CD4-positive, alpha-beta T cell treated with Interleukin-15 for 1 hour (primary cell): Measurements from ENCODE around the gene FAM234A.

Source experiments
- DNase-seq: peaks from one replicate; pipeline ENCODE4 v3.0.0-alpha.2; 2020

The FAM234A gene

DNA sequence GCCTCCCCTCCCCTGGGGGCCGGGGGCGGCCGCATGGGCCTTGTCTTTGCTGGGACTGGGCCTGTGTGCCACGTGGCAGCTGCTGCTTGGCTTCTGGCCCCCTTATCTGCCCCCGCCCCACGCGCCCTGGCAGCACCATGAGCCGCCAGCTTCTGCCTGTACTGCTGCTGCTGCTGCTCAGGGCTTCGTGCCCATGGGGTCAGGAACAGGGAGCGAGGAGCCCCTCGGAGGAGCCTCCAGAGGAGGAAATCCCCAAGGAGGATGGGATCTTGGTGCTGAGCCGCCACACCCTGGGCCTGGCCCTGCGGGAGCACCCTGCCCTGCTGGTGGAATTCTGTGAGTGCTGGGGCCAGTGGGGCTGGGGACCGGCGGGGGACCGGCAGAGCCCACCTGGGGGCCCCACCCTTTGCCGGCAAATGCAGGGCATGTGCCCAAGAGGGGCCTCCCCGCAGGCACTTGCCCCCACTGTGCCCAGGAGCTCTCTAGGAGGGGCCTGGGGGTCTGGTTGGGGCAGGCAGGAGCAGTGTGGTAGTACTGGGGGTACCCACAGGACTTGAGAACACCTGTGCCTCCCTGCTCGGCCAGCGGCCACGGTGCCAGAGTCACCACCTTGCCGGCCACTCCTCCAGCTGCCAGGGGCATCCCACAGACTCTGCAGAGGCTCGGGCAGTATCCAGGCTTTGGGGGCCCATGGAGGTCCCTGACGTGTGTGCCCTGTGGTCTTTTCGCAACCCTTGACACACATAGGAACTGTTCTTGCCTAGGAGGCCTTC lies 48.6 kb downstream of the FAM234A start, which contains the start of gene PDIA2:
TSS of gene PDIA2 (plus strand) at position 132 of the 773 bp plus-strand sequence. CDS start at position 138, 6 bp downstream.
- no peak for DNase-seq

DNA sequence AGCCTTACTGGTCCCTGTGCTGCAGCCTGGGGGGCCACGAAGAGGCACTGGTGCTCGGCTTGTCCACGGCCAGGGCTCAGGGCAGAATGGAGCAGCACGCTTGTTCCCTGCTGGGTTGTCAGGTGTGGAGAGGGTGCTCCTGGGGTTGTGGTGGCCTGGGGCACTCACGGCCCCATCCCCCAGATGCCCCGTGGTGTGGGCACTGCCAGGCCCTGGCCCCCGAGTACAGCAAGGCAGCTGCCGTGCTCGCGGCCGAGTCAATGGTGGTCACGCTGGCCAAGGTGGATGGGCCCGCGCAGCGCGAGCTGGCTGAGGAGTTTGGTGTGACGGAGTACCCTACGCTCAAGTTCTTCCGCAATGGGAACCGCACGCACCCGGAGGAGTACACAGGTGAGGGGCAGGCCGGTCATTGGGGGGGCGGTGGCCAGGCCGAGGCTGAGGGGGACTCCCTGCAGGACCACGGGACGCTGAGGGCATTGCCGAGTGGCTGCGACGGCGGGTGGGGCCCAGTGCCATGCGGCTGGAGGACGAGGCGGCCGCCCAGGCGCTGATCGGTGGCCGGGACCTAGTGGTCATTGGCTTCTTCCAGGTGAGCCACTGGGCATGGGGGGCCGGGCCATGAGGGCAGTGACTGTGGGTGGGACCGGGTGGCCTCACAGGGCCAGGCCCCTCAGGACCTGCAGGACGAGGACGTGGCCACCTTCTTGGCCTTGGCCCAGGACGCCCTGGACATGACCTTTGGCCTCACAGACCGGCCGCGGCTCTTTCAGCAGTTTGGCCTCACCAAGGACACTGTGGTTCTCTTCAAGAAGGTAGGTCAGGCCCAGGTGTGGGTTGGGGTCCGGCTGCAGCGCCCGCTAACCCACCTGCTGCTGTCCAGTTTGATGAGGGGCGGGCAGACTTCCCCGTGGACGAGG lies 49.8 kb downstream of the FAM234A start:
- no peak for DNase-seq

DNA sequence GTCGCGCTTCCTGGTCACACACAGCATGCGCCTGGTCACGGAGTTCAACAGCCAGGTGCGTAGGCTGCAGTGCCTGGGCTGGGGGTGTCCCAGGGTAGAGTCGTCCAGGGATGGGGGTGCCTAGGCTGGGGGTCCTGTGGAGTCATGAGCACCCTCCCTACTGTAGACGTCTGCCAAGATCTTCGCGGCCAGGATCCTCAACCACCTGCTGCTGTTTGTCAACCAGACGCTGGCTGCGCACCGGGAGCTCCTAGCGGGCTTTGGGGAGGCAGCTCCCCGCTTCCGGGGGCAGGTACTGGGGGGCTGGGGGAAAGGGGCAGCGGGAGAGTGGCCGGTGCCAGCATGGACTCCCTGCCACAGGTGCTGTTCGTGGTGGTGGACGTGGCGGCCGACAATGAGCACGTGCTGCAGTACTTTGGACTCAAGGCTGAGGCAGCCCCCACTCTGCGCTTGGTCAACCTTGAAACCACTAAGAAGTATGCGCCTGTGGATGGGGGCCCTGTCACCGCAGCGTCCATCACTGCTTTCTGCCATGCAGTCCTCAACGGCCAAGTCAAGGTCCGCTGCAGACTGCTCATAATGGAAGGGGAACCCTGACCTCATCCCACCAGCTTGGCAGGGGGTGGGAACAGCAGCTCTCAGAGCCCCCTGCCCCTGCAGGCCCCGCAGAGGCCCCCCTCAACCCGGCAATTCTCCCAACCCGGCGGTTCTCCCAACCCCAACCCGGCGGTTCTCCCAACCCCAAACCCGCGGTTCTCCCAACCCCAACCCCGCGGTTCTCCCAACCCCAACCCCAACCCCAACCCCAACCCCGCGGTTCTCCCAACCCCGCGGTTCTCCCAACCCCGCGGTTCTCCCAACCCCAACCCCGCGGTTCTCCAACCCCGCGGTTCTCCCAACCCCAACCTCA lies 50.8 kb downstream of the FAM234A start:
- no peak for DNase-seq

DNA sequence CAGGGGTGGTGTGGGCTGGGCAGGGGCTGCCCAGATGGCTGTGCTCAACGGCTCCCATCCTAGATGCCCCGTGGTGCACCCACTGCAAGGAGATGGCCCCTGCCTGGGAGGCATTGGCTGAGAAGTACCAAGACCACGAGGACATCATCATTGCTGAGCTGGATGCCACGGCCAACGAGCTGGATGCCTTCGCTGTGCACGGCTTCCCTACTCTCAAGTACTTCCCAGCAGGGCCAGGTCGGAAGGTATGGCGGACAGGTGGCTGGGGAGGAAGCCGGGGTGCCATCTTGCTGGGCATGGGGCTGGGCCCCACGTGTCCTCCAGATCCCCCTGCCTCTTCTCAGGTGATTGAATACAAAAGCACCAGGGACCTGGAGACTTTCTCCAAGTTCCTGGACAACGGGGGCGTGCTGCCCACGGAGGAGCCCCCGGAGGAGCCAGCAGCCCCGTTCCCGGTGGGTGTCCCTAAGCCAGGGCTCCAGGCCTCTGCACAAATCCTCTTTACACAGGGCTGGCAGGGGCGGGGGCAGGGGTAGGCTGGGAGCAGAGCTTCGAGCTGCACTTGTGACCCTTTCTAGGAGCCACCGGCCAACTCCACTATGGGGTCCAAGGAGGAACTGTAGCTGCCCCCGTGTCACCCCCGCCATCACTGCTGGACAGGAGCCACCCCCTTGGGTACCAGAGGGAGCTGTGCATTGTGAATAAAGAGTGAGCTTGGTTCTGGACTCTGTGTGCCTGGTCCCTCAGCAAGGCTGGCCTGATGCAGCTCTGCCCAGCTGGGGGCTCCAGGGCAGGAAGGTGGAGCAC lies 52.1 kb downstream of the FAM234A start:
- DNase-seq = no peak

DNA sequence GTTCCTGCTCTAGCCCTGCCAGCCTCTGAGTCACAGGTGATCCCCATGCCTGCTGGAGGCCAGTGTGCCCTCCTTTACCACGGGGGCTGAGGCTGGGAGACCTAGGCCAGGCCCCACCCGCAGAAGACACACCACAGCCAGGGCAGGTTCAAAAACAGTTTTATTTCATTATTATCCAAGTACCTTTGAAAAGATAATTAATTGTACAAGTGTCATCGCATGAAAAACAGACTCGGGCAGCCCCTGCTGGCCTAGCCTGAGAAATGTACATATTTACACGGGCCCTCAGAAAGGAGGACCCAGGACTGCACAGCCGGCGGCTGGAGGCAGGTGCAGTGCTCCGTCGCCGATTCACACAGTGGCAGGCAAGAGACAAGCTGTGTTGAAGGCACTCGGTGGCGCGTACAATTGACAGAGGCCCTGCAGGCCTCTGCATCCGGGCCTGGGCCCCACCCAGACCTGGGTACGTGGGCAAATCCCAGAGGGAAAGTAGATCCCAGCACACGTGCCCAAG lies 52.7 kb downstream of the FAM234A start:
- no peak for DNase-seq

DNA sequence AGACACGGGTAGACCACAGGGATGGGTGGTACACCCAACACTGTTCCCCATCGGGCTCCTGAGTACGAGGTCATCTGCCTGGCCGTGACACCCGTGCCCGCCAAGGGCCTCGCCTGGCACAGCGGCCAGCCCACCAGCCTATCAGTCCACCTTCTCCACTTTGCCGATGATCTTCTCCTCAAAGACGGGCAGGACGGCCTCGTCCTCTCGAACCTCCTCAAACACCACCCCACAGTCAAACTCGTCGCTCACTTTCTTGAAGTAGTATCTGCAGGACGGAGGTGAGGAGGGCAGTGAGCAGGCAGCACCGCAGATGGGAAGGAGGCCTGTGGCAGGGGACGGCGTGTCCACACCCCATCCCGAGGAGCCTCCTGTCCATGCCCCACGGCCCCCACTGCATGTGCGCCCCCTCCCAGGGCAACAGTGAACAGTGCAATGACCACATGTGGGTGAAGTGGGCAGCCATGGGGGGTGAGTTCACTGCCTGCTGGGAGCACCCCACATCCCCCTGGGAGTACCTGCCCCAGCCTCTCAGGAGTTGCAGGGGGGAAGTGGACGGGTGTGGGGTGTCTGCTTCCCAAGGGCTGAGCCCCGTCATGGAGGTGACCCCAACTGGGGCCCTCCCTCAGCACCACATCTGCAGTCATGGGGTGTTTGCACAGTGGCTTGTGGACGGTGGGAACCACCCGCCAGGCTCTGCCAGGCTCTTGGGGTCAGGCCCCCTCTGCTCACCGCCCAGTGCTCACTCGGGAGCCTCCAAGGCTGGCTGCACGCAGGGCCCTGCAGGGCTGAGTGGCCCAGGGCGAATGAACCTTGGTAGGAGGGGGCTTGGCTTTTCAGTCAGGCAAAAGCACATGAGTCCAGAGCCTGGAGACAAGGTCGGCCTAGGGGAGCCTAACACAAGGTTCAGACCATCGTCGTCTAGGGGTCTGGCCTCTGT lies 53.6 kb downstream of the FAM234A start:
- DNase-seq = no peak

DNA sequence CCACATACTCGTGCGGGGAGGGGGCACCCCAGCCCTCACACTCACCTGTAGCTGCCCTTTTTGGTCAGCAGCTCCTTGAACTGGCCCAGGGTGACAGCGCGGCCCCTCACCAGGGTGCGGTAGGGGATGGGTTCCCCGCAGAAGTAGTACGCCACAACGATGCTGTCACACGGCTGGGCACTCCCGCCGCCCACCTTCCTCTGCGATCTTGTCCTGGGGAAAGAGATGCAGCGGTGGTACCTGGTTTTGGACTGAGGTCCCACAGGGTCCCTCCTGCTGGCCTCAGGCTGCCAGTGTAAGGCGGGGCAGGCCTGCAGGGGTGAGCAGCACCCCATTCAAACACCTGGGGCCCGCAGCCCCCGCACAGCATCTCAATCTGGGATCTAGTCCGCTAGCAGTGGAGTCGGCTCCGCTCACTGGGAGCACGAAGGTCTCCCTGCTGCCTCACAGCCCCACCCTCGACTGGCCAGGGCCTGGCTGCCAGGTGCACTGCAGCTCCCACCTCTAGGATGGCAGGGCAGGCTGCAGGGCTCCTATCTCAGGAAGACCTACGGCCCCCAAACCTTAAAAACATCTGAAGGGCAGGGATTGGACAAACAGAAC lies 54.9 kb downstream of the FAM234A start:
- DNase-seq = no peak

DNA sequence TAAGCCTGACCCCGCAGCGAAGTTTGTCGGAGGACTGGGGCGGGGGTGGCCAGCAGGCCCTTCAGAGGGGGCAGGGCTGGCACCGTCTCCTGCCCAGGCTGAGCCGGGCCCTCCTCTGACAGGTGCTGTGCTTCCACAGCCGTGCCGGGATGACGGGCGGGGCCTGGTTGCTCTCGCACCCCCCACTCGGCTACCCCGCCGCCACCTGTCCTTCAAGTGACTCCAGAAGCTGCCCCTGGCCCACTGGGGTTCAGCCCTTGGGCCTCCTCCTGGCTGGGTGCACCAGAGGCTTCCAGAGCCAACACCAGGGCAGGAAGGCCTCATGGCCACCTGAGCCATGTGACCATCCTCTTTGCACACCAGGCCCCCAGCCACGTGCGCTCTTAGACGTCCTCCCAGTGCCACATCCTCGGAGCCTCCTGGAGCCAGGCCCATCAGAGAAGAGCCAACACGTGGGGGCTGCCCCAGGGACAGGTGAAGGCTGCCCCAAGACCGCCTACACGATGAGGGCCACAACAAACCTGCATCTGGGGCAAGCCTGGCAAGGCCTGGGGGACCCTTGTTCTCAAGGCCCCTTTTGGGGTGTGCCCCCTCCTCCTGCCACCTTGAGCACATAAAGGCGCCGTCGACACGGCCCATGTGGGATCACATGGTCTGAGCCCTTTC lies 55.5 kb downstream of the FAM234A start:
- DNase-seq = no peak

DNA sequence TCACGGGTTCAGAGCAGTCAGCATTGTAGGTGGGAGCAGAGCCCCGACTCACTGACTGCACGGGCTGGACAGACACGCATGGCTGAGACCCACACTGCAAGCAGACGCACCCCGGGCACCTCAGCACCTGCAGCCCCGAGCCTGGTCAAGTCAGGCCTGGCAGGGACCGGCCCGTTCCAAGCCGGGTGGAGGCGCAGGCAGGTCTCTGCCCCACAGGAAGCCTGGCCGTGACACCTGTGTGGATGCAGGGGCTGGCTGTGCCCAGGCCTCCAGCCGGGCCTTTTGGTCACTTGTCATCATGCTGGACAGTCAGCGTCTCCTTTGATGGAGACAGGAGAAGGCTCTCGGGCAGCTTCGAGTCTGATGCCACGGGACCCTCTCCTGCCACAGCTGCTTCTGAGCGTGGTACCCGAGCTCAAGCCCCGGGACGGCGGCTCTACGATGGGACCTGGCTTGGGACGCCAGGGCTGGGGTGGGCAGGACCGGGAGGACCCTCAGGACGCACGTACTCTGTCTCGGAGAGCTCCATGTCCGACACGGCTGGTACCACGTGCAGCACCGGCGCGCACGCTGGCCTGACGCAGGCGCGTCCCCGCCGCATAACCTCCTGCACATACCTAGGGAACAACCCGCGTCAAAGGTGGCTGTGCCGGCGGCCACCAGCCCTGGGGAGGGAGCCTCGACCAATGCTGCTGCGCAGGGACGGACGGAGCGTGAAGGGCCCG lies 56.2 kb downstream of the FAM234A start:
- no peak for DNase-seq

DNA sequence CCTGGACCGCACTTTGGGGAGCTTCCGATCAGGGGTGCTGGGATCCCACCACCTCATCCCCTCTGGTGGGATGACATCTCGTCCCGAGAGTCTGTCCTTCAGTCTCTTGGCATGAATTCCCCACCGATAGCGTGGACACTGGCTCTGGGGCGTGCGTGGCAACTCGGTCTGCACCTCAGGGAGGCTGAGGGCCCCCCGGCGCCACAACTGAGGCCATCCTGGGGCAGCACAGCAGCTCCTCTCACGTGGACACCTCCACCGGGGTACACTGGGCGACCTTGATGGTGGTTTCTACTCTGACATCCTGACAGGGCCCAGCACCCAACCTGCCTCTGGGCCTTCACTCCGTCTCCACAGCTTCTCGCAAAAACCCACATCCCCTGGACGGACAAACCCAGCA lies 56.9 kb downstream of the FAM234A start:
- no peak for DNase-seq

DNA sequence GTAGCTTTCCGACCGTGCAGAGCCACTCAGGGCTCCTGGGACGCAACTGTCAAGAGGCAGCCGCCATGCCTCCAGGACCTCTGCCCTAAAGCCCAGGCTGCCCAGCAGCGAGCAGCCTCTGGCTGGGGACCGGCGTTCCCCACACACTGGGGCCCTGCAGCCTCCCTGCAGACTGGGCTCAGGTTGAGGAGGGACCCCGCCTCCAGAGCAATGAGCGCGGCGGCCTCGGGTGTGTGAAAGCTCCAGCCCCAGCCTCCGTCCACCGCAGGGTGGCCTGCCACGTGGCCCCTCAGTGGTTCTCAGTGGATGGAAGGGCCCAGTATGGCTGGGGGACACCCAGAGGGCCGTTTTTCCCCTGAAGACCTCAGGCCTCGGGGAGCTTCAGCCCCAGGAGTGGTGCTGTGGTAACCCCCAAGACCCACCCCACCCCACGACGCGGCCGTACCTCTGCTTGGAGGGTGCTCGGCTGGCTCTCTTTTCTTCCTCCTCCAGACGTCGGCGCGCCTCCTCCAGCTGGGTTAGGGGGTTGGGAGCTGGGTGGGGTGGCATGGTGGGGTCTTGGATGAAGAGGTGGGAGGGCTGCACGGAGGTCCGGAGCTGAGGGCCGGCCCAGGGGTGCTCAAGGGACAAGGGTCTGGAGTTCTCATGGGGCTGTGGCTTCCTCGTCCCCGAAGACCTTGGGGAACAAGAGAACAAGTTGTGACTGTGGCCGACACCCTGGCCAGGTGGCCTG lies 58.6 kb downstream of the FAM234A start:
- no peak for DNase-seq

DNA sequence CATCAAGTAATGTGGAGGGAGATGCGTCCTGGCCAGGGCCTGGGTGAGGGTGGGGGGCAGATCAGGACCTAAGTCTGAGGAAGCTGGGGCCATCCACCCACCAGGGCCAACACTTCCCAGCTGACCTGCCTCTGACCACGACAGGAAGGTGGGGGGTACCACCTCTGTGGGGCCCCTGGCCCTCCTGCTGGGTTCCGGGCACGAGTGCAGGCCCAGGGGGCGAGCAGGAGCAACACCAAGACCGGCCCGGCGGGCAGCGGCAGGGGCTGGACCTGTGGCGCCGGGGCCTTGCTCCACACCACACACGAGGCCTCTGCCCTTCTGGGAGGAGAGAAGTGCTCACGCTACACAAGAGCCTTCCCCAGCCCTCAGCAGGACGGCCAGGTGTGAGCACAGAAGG lies 61.7 kb downstream of the FAM234A start:
- no peak for DNase-seq

DNA sequence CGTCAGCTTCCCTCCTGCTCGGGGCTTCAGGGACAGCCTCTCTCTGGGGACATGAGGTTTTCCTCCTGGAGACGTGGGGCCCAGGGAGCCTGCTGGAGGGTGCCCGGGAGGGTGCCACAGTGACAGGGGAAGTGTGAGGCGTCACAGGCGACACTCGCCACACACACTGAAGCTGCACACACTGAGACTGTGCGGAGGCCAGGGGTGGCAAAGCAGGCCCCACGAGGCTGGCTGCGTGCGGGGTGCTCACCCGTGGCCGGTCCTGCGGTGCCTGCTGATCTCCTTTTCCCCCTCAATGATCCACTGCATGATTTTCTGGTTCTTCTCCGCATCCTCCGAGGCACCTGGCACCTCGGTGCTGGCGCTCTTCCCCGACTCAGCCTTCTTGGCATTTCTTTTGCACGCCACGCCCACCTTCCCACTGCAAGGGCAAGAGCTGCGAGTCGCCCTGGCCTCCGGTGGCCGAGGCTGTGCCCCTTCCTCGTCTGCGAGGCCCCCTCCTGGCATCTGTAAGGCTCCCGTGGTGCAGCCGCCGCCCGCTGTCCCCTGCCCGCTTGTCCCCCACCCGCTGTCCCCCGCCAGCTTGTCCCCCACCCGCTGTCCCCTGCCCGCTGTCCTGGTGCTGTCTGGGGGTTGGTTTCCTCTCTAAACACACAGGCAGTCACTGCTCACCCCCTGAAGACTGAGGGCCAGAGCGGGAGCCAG lies 62.3 kb downstream of the FAM234A start:
- DNase-seq = no peak

DNA sequence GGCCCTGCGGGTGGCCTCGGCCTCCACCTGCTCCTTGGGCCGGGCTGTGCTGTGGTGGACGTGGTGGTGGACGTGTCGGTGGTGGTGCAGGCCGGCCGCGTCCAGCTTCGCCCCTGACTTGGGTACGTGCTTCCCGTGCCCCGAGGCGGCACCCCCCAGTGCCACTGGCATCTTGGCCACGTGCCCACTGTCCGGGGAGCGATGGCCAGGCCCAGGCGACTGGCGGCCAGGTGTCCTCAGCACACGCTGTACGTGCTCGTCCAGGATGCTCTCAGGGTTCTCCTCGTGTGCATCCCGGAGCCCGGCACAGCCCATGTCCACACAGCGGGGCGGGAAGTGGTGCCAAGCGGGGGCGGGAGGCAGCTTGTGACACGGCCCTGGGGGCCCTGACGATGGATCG lies 63.2 kb downstream of the FAM234A start:
- no peak for DNase-seq

DNA sequence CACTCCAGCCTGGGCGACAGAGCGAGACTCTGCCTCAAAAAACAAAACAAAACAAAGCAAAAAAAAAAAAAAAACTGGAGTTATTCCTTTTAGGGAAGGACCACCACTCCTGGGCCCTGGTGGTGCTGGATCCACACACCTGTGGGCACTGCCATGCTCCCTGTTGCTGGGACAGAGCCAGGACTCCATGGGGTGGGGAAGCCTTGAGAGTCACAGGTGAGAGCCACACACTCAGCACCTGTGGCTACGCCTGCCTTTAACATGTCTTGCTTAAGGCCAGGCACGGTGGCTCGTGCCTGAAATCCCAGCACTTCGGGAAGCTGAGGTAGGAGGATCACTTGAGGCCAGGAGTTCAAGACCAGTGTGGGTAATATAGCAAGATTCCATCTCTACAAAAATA lies 66.6 kb downstream of the FAM234A start:
- DNase-seq = no peak

DNA sequence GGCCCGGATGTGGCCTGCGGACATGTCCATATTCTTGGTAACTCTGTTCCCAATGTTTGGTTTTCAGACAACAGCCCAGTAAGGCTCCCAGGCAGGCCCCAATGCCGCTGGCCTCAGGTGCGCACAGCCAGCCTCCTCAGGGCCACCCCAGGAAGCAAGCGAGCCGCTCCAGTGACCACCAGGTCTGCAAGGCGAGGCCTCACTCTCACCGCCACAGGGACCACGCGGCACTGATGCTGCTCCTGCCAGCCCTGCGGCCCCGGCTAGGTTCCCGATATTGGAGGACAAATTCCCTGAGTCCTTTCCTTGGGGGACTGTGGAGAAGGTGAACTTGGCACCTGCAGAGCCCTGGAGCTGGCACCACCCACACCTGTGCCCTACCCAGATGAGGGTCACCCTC lies 67.3 kb downstream of the FAM234A start:
- no peak for DNase-seq

DNA sequence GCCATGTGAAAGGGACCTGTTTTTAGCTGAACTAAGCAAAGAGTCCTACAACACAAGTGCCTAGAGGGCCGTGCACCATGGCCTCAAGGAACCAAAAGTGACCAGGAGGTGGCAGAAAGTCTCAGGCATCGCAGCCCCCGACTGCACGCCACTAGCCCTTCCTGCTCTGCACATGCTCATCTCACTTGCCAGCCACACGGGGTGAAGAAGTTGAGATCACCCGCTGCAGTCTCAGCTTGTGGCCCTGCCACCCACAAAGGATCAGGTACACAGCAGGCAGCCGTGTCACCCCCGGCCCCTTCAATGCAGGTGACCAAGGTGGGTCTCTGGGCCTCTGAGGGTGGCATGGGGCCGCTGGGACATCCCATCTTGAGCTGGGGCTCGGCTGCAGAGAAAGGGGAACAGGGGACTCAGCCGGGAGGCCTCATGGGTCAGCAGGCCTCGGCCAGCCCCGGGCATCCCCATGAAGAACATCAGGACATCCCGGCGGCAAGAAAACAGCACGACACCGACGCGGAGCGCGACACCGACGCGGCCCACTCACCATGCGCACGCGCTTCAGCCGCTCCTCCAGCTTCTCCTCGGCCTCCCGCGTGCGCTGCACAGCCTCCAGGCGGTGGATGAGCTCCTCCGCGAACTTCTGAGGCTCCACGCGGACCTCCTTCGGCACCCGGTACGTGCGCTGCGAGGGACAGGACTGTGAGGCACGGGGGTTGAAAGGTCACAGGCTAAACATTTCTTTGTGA lies 69.3 kb downstream of the FAM234A start:
- no peak for DNase-seq
